Measurements from ENCODE around the gene GPR155.

DNA sequence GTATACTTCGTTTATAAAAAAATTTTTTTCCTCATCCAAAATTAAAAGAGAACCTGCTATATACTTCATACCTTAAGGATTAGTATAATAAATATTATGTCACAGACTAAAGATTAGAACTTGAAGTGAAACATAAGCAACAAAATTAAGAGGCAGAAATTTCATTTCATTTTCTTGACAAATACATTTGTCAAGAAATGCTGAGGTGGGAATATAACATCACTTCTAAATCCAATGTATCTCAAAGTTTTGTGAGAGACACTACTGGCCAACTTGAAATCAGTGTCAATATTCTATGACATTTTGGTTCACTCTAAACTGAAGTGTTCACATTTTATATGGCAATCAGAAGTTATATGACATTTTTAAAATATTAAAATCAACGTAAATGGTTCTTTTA, 47.5 kb downstream of the GPR155 start:
- TF ChIP-seq YY1 (IDR thresholded peaks at IDR 0.05; ENCODE audit: insufficient read depth, insufficient read length), result no peak
- no peak for TF ChIP-seq ZNF274 (IDR thresholded peaks at IDR 0.05; ENCODE audit: low read depth, low read length)
